Stimulated activated CD4-positive, alpha-beta T cell treated with anti-CD3 and anti-CD28 coated beads, Interleukin-12 subunit alpha, Interleukin-12 subunit beta, amount 100 ng/mL, for 4 hours (primary cell): ENCODE results near the gene TTLL11.

Experiments used
- DNase-seq: peaks from one replicate; pipeline ENCODE4 v3.0.0-alpha.2; 2020

The TTLL11 gene

DNA sequence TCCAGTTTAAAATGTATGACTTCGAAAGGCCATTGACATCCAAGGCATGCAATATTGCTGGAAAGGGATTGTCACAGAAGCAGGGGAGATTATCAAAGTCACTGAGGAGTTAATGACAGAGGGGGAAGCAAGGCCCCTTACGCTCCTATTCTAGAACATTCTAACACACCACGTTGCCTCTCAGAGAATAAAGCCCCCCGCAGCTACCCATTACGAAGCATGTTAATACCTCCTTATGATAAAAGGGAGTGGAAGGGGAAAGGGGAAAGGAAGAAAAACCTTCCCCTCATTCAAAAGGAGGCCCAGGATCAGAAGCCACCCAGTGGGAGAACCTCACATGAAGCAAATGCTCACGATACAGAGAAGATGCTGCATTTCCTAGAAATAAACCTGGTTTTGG, 228.0 kb downstream of the TTLL11 start:
- DNase-seq, result no peak

GRCh38 chr9:121863955-121864354, 229.2 kb downstream of the TTLL11 start:
- no peak for DNase-seq

- DNase-seq, result no peak
Measured at GRCh38 chr9:121862371-121863332, 230.5 kb downstream of the TTLL11 start.

GRCh38 chr9:121861501-121862180, 231.5 kb downstream of the TTLL11 start:
- DNase-seq, result no peak

DNA sequence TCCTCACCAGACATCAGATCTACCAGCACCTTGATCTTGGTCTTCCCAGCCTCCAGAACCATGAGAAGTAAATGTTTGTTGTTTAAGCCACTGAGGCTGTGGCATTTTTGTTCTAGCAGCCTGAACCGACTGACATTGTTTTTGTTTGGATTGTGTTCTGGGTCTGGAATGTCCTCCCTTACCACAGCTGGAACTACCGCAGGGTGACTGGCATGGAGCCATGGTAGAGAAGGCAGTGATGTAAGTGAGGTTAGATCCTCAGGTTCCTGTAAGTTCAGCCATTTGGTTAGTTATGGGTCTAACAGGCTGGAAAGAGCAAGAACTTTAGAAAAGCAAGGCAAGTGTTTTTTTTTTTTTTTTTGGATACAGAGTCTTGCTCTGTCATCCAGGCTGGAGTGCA, 232.4 kb downstream of the TTLL11 start:
- DNase-seq, result no peak

- no peak for DNase-seq
Measured at GRCh38 chr9:121860213-121860612, 232.9 kb downstream of the TTLL11 start.

DNA sequence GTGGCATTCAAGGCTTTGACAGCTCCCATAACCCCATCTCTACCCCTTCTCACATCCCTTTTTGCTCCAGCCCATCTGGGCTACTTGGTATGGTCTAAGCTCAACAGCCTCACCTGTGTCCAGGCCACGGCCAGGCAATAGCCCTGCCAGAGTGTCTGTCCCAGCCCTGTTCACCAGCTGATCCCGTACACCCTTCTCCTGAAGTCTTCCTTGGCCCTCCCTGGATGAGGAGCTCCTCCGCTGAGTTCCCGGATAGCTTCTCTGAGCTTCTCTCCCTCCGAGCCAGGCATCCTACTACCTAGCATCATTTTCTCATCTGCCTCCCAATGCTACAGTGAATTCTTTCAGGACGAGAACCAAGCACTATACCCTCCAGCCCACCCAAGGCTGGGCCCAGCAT, 233.5 kb downstream of the TTLL11 start:
- no peak for DNase-seq

DNA sequence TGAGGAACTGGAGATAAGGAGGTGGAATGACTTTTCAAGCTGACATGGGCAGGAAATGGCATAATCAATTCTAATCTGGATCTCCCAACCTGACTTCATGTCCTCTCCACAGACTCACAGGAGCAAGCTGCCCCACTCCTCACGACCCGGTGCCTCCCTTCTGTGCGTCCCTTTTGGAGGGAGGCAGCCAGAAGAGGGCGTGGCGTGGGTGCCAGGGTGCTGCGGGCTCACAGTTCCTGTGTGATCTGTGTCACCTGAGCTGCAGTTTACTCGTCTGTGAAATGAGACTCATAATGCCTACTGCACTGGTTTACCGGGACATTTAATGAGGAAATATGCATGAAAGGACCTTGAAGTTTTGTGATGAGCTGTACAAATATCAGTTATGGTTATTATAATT, 234.3 kb downstream of the TTLL11 start:
- DNase-seq, result no peak

GRCh38 chr9:121857928-121858327, 235.2 kb downstream of the TTLL11 start:
- no peak for DNase-seq

- DNase-seq, result no peak
Measured at GRCh38 chr9:121855476-121855875, 237.6 kb downstream of the TTLL11 start.

DNA sequence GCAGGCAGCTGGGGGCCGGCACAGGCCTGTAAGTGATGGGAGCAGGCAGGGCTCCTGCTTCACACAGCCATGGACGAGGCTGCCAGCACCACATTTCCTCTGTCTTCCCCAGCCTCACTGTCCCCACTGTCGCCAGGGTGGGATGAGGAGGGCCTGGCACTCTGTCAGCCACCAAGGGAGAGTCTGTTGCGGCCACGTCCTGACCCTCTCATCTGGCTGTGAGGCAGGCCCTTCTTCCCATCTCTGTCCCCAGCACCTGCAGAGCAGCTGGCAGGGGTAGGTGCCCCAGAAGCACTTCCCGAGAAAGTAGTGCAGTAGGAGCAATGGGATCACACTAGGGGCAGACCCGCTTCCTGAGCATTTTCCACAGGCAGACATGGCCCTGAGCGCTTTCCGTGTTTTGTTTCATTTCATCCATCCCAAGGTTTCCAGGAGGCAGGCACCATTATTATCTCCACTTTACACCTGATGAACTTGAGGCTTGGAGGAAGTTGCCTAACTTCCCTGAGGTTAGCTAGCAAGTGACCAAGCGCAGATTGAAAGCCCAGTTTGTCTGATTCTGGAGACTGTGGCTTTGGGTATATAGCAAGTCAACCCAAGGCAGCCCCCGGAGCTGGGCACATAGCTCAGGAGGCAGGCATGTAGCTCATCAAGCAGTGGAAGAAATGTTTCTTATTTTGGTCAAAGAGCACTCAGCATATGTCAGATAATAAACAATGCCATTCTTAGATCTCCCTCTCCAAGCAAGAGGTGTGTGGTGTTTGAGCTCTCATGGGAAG, 239.3 kb downstream of the TTLL11 start:
- no peak for DNase-seq

DNA sequence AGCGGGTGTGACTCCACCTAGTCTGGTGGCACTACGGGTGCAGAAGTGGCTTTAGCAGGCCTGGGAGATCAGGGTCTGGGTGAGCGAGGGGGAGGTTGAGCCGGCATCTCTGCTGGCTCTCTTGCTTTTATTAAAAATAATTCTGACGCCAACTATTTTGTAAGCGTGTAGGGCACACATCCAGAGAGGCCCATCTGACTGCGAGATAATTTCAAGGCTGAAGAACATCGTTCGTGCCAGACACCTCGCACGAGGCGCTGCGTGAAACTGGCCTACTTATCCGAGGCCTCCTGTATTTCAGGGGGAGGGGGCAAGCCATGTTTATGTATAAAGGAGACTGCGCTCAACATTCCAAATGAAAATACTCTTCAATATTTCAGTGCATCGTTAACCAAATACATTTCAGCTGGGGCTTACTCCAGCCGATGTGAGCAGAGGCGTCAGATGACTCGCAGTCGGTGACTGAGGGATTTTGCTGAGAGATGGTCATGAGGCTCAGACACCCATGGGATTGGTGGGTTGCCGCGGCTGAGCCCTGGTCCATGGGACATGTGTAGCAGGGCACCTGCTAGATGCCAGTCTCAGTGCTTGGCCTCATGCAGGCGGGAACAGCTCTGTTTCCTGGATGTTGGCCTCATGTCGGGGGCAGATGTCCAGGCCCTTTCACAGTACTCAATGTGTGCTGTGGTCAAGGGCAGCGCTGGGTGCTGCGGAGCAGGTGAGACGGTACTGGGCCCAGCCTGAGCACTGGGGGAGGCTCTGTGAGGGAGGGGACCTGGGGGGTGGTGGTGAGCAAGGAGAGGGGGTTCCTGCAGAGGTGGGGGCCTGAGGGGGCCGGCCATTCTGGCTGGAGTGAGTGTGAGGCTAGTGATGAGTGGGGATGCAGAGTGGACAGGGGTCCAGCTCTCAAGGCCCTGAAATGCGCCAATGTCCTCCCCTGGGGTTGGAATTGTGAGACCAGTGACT, 240.2 kb downstream of the TTLL11 start:
- DNase-seq, result no peak

GRCh38 chr9:121852241-121852640, 240.9 kb downstream of the TTLL11 start:
- no peak for DNase-seq

GRCh38 chr9:121851641-121852091, 241.4 kb downstream of the TTLL11 start:
- no peak for DNase-seq

DNA sequence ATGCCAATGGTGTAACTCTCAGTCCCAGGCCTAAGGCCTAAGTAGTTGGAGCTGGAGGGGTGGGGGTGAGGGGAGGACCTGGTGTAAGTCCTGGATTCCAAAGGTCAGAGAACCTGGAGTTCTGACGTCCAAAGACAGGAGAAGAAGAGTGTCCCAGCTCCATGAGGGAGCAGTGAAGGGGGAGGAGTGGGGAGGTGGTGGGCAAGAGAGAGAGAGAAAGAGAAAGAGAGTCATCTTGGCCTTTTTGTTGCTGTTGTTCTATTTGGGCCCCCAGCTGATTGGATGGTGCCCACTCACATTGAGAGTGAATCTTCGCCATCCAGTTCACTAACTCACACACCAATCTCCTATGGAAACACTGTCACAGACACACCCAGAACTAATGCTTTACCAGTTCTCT, 242.7 kb downstream of the TTLL11 start:
- DNase-seq, result no peak

DNA sequence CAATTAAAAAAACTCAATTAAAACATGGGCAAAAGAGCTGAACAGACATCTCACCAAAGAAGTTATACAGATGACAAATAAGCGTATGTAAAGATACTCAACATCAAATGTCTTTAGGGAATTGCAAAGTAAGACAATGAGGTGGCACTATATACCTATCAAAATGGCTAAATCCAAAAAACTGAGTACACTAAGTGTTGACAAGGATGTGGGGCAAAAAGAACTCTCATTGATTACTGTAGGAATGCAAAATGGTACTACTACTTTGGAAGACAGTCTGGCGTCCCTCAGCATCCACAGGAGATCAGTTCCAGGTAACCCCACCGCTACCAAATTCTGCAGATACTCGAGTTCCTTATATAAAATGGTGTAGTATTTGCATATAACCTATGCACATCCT, 243.6 kb downstream of the TTLL11 start:
- DNase-seq, result no peak

DNA sequence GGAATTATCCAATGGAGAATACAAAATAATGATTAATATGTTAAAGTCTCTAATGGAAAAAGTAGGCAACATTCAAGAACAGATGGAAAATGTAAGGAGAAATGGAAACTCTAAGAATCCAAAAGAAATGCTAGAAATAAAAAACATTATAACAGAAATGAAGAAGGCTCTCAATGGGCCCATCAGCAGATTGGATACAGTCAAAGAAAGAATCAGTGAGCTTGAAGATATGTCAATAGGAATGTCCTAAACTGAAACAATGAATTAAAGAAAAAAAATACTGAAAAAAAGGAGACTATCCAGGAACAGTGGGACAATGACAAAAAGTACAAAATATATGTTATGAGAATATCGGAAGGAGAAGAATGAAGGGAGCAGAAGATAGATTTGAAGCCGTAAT, 248.5 kb downstream of the TTLL11 start:
- DNase-seq, result no peak

GRCh38 chr9:121844098-121844497, 249.0 kb downstream of the TTLL11 start:
- no peak for DNase-seq

DNA sequence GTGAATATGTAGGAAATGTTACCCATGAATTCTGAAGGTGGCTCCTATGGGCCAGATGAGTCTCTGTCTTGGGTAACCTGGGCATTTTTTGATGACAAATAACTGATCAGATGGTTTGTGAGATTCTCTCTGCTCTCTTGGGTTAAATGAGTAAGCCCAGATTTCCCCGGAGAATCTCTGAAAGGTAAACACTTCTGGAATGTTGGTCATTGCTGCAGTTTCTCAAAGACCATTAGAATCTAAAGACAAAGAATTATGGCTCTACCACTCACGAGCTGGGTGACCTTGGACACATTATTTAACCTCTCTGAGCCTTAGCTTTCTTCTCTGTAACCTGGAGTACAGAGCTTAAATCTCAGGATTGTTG, 250.5 kb downstream of the TTLL11 start:
- DNase-seq, result no peak

GRCh38 chr9:121841771-121842611, 251.1 kb downstream of the TTLL11 start:
- DNase-seq, result no peak
